SK-N-SH treated with all-trans-retinoic acid at 6 μM for 48 hours (cell line): ENCODE results near the gene NBPF1.

ENCODE experiments used
- ATAC-seq: fragments of 200-7000 bp; cut with Tn5 transposase; 3 replicates; pipeline ENCODE4 v1.9.1; 2020; ENCODE audit warnings: mild to moderate bottlenecking, moderate library complexity
- ARNTL ChIP-seq: fragments of 450-650 bp; formaldehyde crosslinking; IDR thresholded peaks from 2 replicates; pipeline ENCODE4 v1.5.0; 2020; ENCODE audit warnings: low read depth, mild to moderate bottlenecking, moderate library complexity, borderline replicate concordance
- BACH2 ChIP-seq: fragments of 250-450 bp; sonication (Bioruptor Pico); IDR thresholded peaks from 2 replicates; pipeline ENCODE4 v1.9.0; 2021; ENCODE audit warnings: mild to moderate bottlenecking, borderline replicate concordance
- CREB5 ChIP-seq: fragments of 250-450 bp; sonication (Bioruptor Pico); IDR thresholded peaks from 2 replicates; pipeline ENCODE4 v1.5.1; 2020; ENCODE audit warnings: low read depth, mild to moderate bottlenecking, moderate library complexity
- CSDC2 ChIP-seq: fragments of 250-450 bp; sonication (Bioruptor Pico); IDR thresholded peaks from 2 replicates; pipeline ENCODE4 v1.5.0; 2020; ENCODE audit warnings: mild to moderate bottlenecking, moderate library complexity
- CSRNP3 ChIP-seq: fragments of 250-450 bp; sonication (Bioruptor Pico); IDR thresholded peaks from 2 replicates; pipeline ENCODE4 v1.5.1; 2021; ENCODE audit warnings: mild to moderate bottlenecking, moderate library complexity
- ESRRG ChIP-seq: fragments of 250-450 bp; sonication (Bioruptor Pico); IDR thresholded peaks from 2 replicates; pipeline ENCODE4 v1.6.1; 2021; ENCODE audit warnings: mild to moderate bottlenecking
- GLIS3 ChIP-seq: fragments of 250-450 bp; sonication (Bioruptor Pico); IDR thresholded peaks from 2 replicates; pipeline ENCODE4 v1.5.0; 2020; ENCODE audit warnings: mild to moderate bottlenecking, moderate library complexity
- ISL1 ChIP-seq: fragments of 250-450 bp; sonication (Bioruptor Pico); IDR thresholded peaks from 2 replicates; pipeline ENCODE4 v2.1.2; 2022; ENCODE audit warnings: mild to moderate bottlenecking, moderate library complexity
- PATZ1 ChIP-seq: fragments of 250-450 bp; sonication (Bioruptor Pico); IDR thresholded peaks from 2 replicates; pipeline ENCODE4 v1.8.0; 2020; ENCODE audit warnings: mild to moderate bottlenecking, moderate library complexity, borderline replicate concordance
- POU6F1 ChIP-seq: fragments of 250-450 bp; sonication (Bioruptor Pico); IDR thresholded peaks from 2 replicates; pipeline ENCODE4 v1.8.0; 2021; ENCODE audit warnings: low read depth, mild to moderate bottlenecking, moderate library complexity, borderline replicate concordance
- RARB ChIP-seq: fragments of 250-450 bp; sonication (Bioruptor Pico); IDR thresholded peaks from 2 replicates; pipeline ENCODE4 v1.8.0; 2021; ENCODE audit warnings: mild to moderate bottlenecking, moderate library complexity
- SNAI2 ChIP-seq: fragments of 250-450 bp; sonication (Bioruptor Pico); IDR thresholded peaks from 2 replicates; pipeline ENCODE4 v1.5.0; 2020; ENCODE audit warnings: mild to moderate bottlenecking, moderate library complexity
- TCF4 ChIP-seq: fragments of 250-450 bp; sonication (Bioruptor Pico); IDR thresholded peaks from 2 replicates; pipeline ENCODE4 v1.8.0; 2021; ENCODE audit warnings: mild to moderate bottlenecking, moderate library complexity, borderline replicate concordance
- TOX ChIP-seq: fragments of 250-450 bp; sonication (Bioruptor Pico); IDR thresholded peaks from 2 replicates; pipeline ENCODE4 v1.8.0; 2021; ENCODE audit warnings: mild to moderate bottlenecking, moderate library complexity, borderline replicate concordance
- ZC3H10 ChIP-seq: fragments of 250-450 bp; sonication (Bioruptor Pico); IDR thresholded peaks from 2 replicates; pipeline ENCODE4 v1.5.1; 2021; ENCODE audit warnings: mild to moderate bottlenecking, moderate library complexity
- ZFP3 ChIP-seq: fragments of 250-450 bp; sonication (Bioruptor Pico); IDR thresholded peaks from 2 replicates; pipeline ENCODE4 v1.5.0; 2020; ENCODE audit warnings: mild to moderate bottlenecking, moderate library complexity
- ZFP30 ChIP-seq: fragments of 450-650 bp; formaldehyde crosslinking; IDR thresholded peaks from 2 replicates; pipeline ENCODE4 v1.5.0; 2022; ENCODE audit warnings: mild to moderate bottlenecking, moderate library complexity
- ZNF565 ChIP-seq: fragments of 450-650 bp; formaldehyde crosslinking; conservative IDR thresholded peaks from 2 replicates; pipeline ENCODE4 v1.5.0; 2020; ENCODE audit warnings: low read depth, mild to moderate bottlenecking, moderate library complexity
- ZNF70 ChIP-seq: fragments of 450-650 bp; formaldehyde crosslinking; IDR thresholded peaks from 2 replicates; pipeline ENCODE4 v1.5.0; 2020; ENCODE audit warnings: mild to moderate bottlenecking, moderate library complexity
- ZNF8 ChIP-seq: fragments of 450-650 bp; formaldehyde crosslinking; IDR thresholded peaks from 2 replicates; pipeline ENCODE4 v1.5.0; 2020; ENCODE audit warnings: mild to moderate bottlenecking, moderate library complexity

NBPF1 gene

GRCh38 chr1:16615253-16616252, 2.2 kb upstream of the NBPF1 start:
- no peak for ATAC-seq
- TF ChIP-seq ZNF70 (no peak), PATZ1 (no peak), BACH2 (no peak), CSDC2 (CRISPR knock-in tag) (no peak), ZC3H10 (CRISPR knock-in tag) (no peak), POU6F1 (CRISPR knock-in tag) (no peak), ZNF565 (CRISPR knock-in tag) (no peak), RARB (no peak), CREB5 (CRISPR knock-in tag) (no peak), ESRRG (CRISPR knock-in tag) (no peak), GLIS3 (CRISPR knock-in tag) (no peak), CSRNP3 (CRISPR knock-in tag) (no peak), TOX (CRISPR knock-in tag) (no peak), ZNF8 (CRISPR knock-in tag) (no peak), SNAI2 (CRISPR knock-in tag) (no peak), TCF4 (no peak)

- no peak for ATAC-seq
- no peak for TF ChIP-seq CSRNP3 (CRISPR knock-in tag)
- TF ChIP-seq POU6F1 (CRISPR knock-in tag): no peak
- no peak for TF ChIP-seq TOX (CRISPR knock-in tag)
- no peak for TF ChIP-seq ZC3H10 (CRISPR knock-in tag)
- TF ChIP-seq ZFP3: 0 out of 2 replicates have a peak, but pooled peaks have one; percentile 39
- no peak for TF ChIP-seq SNAI2 (CRISPR knock-in tag)
- no peak for TF ChIP-seq ISL1 (CRISPR knock-in tag)
- no peak for TF ChIP-seq RARB
- no peak for TF ChIP-seq ARNTL (CRISPR knock-in tag)
- TF ChIP-seq PATZ1: 0 out of 2 replicates have a peak, but pooled peaks have one; percentile 9
- no peak for TF ChIP-seq ZFP30
- no peak for TF ChIP-seq CREB5 (CRISPR knock-in tag)
Observed at GRCh38 chr1:16614361-16615252, 1.2 kb upstream of the NBPF1 start.
